Thyroid gland (tissue), 4 donors: ENCODE results near the gene IFT57.

Experiments used
- POLR2A ChIP-seq, 2 donors: fragments of 450-650 bp; IDR thresholded peaks; one replicate each; pipeline ENCODE4 v1.6.1; 2017; ENCODE audit warnings: antibody characterized with exemption in 2 of 2, mild to moderate bottlenecking in 2 of 2, moderate library complexity in 1 of 2
- TF ChIP-seq, protein P1 (sequence below), 6 experiments: fragments of 200-600 bp in 3 of 6; fragments of 450-650 bp in 3 of 6; sonication (generic) in 3 of 6; IDR thresholded peaks; one replicate each; pipeline ENCODE4 v1.5.1; 2016 to 2019; ENCODE audit warnings: antibody characterized with exemption in 6 of 6, mild to moderate bottlenecking in 2 of 6, inconsistent platforms in 1 of 6, moderate library complexity in 1 of 6

DNA sequence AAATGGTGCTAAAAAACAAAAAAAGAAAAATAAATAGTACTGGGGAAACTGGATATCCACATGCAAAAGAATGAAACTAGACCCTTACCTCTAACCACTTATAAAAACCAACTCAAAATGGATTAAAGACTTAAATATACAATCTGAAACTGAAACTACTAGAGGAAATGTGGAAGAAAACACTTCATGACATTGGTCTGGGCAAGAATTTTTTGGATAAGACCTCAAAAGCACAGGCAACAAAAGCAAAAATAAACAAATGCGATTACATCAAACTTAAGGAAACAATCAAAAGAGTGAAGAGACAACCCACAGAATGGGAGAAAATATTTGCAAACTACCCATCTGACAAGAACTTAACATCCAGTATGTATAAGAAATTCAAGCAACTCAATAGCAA lies 6.4 kb downstream of the IFT57 start:
- no peak for TF ChIP-seq POLR2A (IDR thresholded peaks at IDR 0.05)
- TF ChIP-seq, protein P1, sequence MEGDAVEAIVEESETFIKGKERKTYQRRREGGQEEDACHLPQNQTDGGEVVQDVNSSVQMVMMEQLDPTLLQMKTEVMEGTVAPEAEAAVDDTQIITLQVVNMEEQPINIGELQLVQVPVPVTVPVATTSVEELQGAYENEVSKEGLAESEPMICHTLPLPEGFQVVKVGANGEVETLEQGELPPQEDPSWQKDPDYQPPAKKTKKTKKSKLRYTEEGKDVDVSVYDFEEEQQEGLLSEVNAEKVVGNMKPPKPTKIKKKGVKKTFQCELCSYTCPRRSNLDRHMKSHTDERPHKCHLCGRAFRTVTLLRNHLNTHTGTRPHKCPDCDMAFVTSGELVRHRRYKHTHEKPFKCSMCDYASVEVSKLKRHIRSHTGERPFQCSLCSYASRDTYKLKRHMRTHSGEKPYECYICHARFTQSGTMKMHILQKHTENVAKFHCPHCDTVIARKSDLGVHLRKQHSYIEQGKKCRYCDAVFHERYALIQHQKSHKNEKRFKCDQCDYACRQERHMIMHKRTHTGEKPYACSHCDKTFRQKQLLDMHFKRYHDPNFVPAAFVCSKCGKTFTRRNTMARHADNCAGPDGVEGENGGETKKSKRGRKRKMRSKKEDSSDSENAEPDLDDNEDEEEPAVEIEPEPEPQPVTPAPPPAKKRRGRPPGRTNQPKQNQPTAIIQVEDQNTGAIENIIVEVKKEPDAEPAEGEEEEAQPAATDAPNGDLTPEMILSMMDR (IDR thresholded peaks at IDR 0.05), result no peak
